SW 1271 (cell line): Measurements from ENCODE around the gene CALCB.

Experiments
- DNase-seq, 2 experiments: peaks; one replicate each; lab custom pipeline; 2025; lab: John Stamatoyannopoulos, UW

The CALCB gene

GRCh38 chr11:15118431-15118830 is 45.0 kb downstream of the CALCB start:
- DNase-seq = no peak

DNA sequence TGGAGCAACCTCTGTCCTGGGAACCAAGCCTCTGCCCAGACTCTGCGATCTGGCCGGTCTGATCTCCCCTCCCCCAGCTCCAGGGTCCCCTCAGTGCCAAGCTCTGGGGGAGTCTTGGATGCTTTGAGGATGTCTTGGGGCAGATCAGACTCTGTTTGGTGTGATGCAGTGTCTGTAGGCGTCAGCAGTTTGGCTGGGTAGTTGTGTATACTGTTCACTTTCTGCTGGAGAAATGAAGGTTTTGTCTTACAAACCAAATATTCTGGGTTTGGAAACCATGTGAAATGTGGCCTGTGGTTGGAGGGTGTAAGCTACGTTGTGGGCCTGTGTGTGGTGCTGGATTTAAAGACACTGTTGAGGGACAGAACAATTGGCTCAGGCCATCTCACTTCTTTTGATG is 46.0 kb downstream of the CALCB start:
- DNase-seq = no peak

- DNase-seq = no peak
These were observed 46.4 kb downstream of the CALCB start for GRCh38 chr11:15119826-15120225.

DNA sequence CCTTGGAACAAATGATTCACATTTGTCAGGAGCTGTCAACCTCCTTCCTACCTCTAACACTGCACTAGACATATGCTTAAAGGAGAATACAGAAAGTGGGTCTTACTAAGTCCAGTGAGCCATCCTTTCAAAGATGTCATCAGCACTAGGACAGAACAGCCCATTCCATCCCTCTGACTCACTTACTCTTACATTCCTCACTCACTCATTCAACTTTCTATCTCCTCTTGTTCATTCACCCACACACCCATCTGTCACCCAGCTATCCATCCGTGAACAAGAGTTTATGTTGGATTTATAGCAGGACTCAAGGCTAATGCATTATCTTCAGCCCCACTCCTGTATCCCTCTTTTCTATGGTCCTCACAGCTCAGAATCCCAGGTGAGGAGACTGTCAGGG is 50.5 kb downstream of the CALCB start:
- peak in 1 of 2 experiments; percentile 57 for DNase-seq

- no peak for DNase-seq
These were observed 51.1 kb downstream of the CALCB start for GRCh38 chr11:15124528-15124927.

- peak in 1 of 2 experiments; percentile 23 for DNase-seq
These were observed 53.9 kb downstream of the CALCB start for GRCh38 chr11:15127341-15127740.
